ENCODE data around the gene ABR. TPM values are rescaled to one million over a fixed set of nuclear protein-coding genes. Genes with fewer than 3 reads are reported as not detected.

Gene ABR
- total and polyA plus RNA-seq, 4 donors: 2.7 to 12.9 (median 6.8) TPM

- Histone ChIP-seq H3K27ac (ENCODE audit: low read depth in 1 of 2, low read length in 2 of 2) (no peak overlapping the region), H3K4me1 (ENCODE audit: control insufficient read depth in 4 of 4, insufficient read depth in 4 of 4, low read length in 3 of 4) (peaks cover 4 to 18% (median 8%) of the 10 kb centered on the region in 4 donors), H3K36me3 (ENCODE audit: control insufficient read depth in 4 of 4, insufficient read depth in 3 of 4, low read depth in 1 of 4, low read length in 3 of 4) (no peaks in the 10 kb centered on the region), H3K9me3 (ENCODE audit: control insufficient read depth in 4 of 4, low read length in 3 of 4) (no peaks in the 10 kb centered on the region), H3K4me3 (ENCODE audit: low read depth in 1 of 3, low read length in 3 of 3) (no peak overlapping the region), H3K9ac (ENCODE audit: low read depth in 1 of 2, low read length in 2 of 2) (no peak overlapping the region), H3K27me3 (ENCODE audit: control insufficient read depth in 4 of 4, insufficient read depth in 4 of 4, low read length in 3 of 4) (peaks cover 0 to 3% (median 0%) of the 10 kb centered on the region in 4 donors)
- DNase-seq (ENCODE audit: low spot score): peak; percentile 76
- TF ChIP-seq NR2F2 (IDR thresholded peaks at IDR 0.05): peak; percentile 64
- no peak for TF ChIP-seq FOXA2 (IDR thresholded peaks at IDR 0.05)
- TF ChIP-seq RAD21 (IDR thresholded peaks at IDR 0.05): peak; percentile 80 to 92
- TF ChIP-seq TAF1 (conservative IDR thresholded peaks at IDR 0.05): no peak
- TF ChIP-seq, protein P1, sequence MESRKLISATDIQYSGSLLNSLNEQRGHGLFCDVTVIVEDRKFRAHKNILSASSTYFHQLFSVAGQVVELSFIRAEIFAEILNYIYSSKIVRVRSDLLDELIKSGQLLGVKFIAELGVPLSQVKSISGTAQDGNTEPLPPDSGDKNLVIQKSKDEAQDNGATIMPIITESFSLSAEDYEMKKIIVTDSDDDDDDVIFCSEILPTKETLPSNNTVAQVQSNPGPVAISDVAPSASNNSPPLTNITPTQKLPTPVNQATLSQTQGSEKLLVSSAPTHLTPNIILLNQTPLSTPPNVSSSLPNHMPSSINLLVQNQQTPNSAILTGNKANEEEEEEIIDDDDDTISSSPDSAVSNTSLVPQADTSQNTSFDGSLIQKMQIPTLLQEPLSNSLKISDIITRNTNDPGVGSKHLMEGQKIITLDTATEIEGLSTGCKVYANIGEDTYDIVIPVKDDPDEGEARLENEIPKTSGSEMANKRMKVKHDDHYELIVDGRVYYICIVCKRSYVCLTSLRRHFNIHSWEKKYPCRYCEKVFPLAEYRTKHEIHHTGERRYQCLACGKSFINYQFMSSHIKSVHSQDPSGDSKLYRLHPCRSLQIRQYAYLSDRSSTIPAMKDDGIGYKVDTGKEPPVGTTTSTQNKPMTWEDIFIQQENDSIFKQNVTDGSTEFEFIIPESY (IDR thresholded peaks at IDR 0.05): no peak
- TF ChIP-seq, protein P2, sequence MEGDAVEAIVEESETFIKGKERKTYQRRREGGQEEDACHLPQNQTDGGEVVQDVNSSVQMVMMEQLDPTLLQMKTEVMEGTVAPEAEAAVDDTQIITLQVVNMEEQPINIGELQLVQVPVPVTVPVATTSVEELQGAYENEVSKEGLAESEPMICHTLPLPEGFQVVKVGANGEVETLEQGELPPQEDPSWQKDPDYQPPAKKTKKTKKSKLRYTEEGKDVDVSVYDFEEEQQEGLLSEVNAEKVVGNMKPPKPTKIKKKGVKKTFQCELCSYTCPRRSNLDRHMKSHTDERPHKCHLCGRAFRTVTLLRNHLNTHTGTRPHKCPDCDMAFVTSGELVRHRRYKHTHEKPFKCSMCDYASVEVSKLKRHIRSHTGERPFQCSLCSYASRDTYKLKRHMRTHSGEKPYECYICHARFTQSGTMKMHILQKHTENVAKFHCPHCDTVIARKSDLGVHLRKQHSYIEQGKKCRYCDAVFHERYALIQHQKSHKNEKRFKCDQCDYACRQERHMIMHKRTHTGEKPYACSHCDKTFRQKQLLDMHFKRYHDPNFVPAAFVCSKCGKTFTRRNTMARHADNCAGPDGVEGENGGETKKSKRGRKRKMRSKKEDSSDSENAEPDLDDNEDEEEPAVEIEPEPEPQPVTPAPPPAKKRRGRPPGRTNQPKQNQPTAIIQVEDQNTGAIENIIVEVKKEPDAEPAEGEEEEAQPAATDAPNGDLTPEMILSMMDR (IDR thresholded peaks at IDR 0.05; ENCODE audit: low read depth, low read length, missing input control): peak; percentile 94
- TF ChIP-seq GABPA (IDR thresholded peaks at IDR 0.05 in 1 of 2, conservative IDR thresholded peaks at IDR 0.05 in 1 of 2): no peak
- TF ChIP-seq RXRA (IDR thresholded peaks at IDR 0.05): no peak
- WGBS: 23% methylated on average over 34 of the region's 34 CpGs
These were observed 7.4 kb upstream of the ABR start for GRCh38 chr17:1186923-1187771.

- DNase-seq (ENCODE audit: low spot score): no peak
- Histone ChIP-seq H3K36me3 (ENCODE audit: control insufficient read depth in 4 of 4, insufficient read depth in 3 of 4, low read depth in 1 of 4, low read length in 3 of 4) (no peaks in the 10 kb centered on the region), H3K27me3 (ENCODE audit: control insufficient read depth in 4 of 4, insufficient read depth in 4 of 4, low read length in 3 of 4) (peaks cover 0 to 3% (median 0%) of the 10 kb centered on the region in 4 donors), H3K27ac (ENCODE audit: low read depth in 1 of 2, low read length in 2 of 2) (no peak overlapping the region), H3K4me3 (ENCODE audit: low read depth in 1 of 3, low read length in 3 of 3) (no peak overlapping the region), H3K9ac (ENCODE audit: low read depth in 1 of 2, low read length in 2 of 2) (no peak overlapping the region), H3K9me3 (ENCODE audit: control insufficient read depth in 4 of 4, low read length in 3 of 4) (no peaks in the 10 kb centered on the region), H3K4me1 (ENCODE audit: control insufficient read depth in 4 of 4, insufficient read depth in 4 of 4, low read length in 3 of 4) (peaks cover 4 to 18% (median 8%) of the 10 kb centered on the region in 4 donors)
- TF ChIP-seq FOXA1 (IDR thresholded peaks at IDR 0.05) (no peak), TAF1 (conservative IDR thresholded peaks at IDR 0.05) (no peak), SP1 (IDR thresholded peaks at IDR 0.05) (no peak), RXRA (IDR thresholded peaks at IDR 0.05) (no peak), JUND (IDR thresholded peaks at IDR 0.05) (no peak), NR2F2 (IDR thresholded peaks at IDR 0.05) (no peak), GABPA (IDR thresholded peaks at IDR 0.05 in 1 of 2, conservative IDR thresholded peaks at IDR 0.05 in 1 of 2) (no peak), HNF4G (IDR thresholded peaks at IDR 0.05) (no peak)
- TF ChIP-seq, protein P2 (IDR thresholded peaks at IDR 0.05; ENCODE audit: low read depth, low read length, missing input control): no peak
- TF ChIP-seq, protein P3, sequence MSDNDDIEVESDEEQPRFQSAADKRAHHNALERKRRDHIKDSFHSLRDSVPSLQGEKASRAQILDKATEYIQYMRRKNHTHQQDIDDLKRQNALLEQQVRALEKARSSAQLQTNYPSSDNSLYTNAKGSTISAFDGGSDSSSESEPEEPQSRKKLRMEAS (IDR thresholded peaks at IDR 0.05): no peak
- TF ChIP-seq, protein P4, sequence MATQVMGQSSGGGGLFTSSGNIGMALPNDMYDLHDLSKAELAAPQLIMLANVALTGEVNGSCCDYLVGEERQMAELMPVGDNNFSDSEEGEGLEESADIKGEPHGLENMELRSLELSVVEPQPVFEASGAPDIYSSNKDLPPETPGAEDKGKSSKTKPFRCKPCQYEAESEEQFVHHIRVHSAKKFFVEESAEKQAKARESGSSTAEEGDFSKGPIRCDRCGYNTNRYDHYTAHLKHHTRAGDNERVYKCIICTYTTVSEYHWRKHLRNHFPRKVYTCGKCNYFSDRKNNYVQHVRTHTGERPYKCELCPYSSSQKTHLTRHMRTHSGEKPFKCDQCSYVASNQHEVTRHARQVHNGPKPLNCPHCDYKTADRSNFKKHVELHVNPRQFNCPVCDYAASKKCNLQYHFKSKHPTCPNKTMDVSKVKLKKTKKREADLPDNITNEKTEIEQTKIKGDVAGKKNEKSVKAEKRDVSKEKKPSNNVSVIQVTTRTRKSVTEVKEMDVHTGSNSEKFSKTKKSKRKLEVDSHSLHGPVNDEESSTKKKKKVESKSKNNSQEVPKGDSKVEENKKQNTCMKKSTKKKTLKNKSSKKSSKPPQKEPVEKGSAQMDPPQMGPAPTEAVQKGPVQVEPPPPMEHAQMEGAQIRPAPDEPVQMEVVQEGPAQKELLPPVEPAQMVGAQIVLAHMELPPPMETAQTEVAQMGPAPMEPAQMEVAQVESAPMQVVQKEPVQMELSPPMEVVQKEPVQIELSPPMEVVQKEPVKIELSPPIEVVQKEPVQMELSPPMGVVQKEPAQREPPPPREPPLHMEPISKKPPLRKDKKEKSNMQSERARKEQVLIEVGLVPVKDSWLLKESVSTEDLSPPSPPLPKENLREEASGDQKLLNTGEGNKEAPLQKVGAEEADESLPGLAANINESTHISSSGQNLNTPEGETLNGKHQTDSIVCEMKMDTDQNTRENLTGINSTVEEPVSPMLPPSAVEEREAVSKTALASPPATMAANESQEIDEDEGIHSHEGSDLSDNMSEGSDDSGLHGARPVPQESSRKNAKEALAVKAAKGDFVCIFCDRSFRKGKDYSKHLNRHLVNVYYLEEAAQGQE (IDR thresholded peaks at IDR 0.05): no peak
- WGBS: 65% methylated on average over 13 of the region's 13 CpGs
These were observed 6.5 kb upstream of the ABR start for GRCh38 chr17:1186214-1186820.

All from liver (tissue), 9 donors.